HEK293 (cell line): ENCODE results near the gene SLC25A42.

Source experiments
- CTCF ChIP-seq: fragments of 450-650 bp; formaldehyde crosslinking; IDR thresholded peaks from 2 replicates; pipeline ENCODE4 v1.5.1; 2016; ENCODE audit warnings: missing biosample characterization, missing genetic modification characterization
- HOXA7 ChIP-seq: sonication (generic); formaldehyde crosslinking; IDR thresholded peaks from 2 replicates; pipeline ENCODE4 v1.8.1; 2022; ENCODE audit warnings: missing genetic modification reagents, borderline replicate concordance
- HOXD13 ChIP-seq: sonication (generic); formaldehyde crosslinking; IDR thresholded peaks from 2 replicates; pipeline ENCODE4 v1.8.0; 2022; ENCODE audit warnings: missing genetic modification reagents, borderline replicate concordance
- KLF1 ChIP-seq: fragments of 450-650 bp; formaldehyde crosslinking; IDR thresholded peaks from 2 replicates; pipeline ENCODE4 v1.5.1; 2016; ENCODE audit warnings: missing biosample characterization, missing genetic modification characterization
- REST ChIP-seq: fragments of 450-650 bp; formaldehyde crosslinking; IDR thresholded peaks from 2 replicates; pipeline ENCODE4 v1.5.1; 2016; ENCODE audit warnings: missing biosample characterization, missing genetic modification characterization
- SP2 ChIP-seq: fragments of 450-650 bp; formaldehyde crosslinking; IDR thresholded peaks from 2 replicates; pipeline ENCODE4 v1.5.1; 2016; ENCODE audit warnings: missing biosample characterization, missing genetic modification characterization
- YY1 ChIP-seq: fragments of 450-650 bp; formaldehyde crosslinking; IDR thresholded peaks from 2 replicates; pipeline ENCODE4 v1.5.1; 2018; ENCODE audit warnings: missing biosample characterization, missing genetic modification characterization
- ZBTB44 ChIP-seq: fragments of 450-650 bp; IDR thresholded peaks from 2 replicates; pipeline ENCODE4 v1.5.1; 2018; ENCODE audit warnings: missing biosample characterization, mild to moderate bottlenecking, missing genetic modification characterization
- ZNF510 ChIP-seq: fragments of 450-650 bp; formaldehyde crosslinking; IDR thresholded peaks from 2 replicates; pipeline ENCODE4 v1.5.1; 2018; ENCODE audit warnings: mild to moderate bottlenecking, missing genetic modification characterization, missing biosample characterization; ENCODE audit not compliant: insufficient replicate concordance
- ZNF555 ChIP-seq: fragments of 450-650 bp; formaldehyde crosslinking; conservative IDR thresholded peaks from 2 replicates; pipeline ENCODE4 v1.5.1; 2017; ENCODE audit warnings: missing biosample characterization, mild to moderate bottlenecking, missing genetic modification characterization, inconsistent platforms
- ZNF610 ChIP-seq: fragments of 450-650 bp; formaldehyde crosslinking; IDR thresholded peaks from 2 replicates; pipeline ENCODE4 v1.5.1; 2016; ENCODE audit warnings: missing biosample characterization, missing genetic modification characterization, borderline replicate concordance
- ZNF626 ChIP-seq: fragments of 450-650 bp; sonication (Bioruptor Pico); formaldehyde crosslinking; IDR thresholded peaks from 2 replicates; pipeline ENCODE4 v1.5.1; 2018; ENCODE audit warnings: missing biosample characterization, missing genetic modification characterization, inconsistent platforms
- ZNF704 ChIP-seq: fragments of 450-650 bp; formaldehyde crosslinking; IDR thresholded peaks from 2 replicates; pipeline ENCODE4 v1.5.1; 2016; ENCODE audit warnings: missing biosample characterization, missing genetic modification characterization
- ZSCAN5A ChIP-seq: fragments of 450-650 bp; formaldehyde crosslinking; IDR thresholded peaks from 2 replicates; pipeline ENCODE4 v1.5.1; 2016; ENCODE audit warnings: missing biosample characterization, missing genetic modification characterization

GRCh38 chr19:19098703-19099632 lies 35.2 kb downstream of the SLC25A42 start:
- TF ChIP-seq YY1 (tag by site-specific recombination) (no peak), CTCF (no peak), ZNF610 (tag by site-specific recombination) (no peak), ZNF555 (tag by site-specific recombination) (no peak), KLF1 (tag by site-specific recombination) (no peak), ZNF626 (tag by site-specific recombination) (no peak), SP2 (tag by site-specific recombination) (no peak), HOXA7 (CRISPR knock-in tag) (no peak), HOXD13 (CRISPR knock-in tag) (no peak), REST (no peak), ZBTB44 (no peak), ZNF704 (tag by site-specific recombination) (no peak), ZNF510 (no peak), ZSCAN5A (no peak)
